Islet of Langerhans (tissue), 1 donor: ENCODE data around the gene LRRC28.

Source experiments
- FAIRE-seq: peaks from one replicate; lab custom pipeline; 2011; peaks lifted over from hg19 to GRCh38; lab: Jason Lieb, UNC

The LRRC28 gene

DNA sequence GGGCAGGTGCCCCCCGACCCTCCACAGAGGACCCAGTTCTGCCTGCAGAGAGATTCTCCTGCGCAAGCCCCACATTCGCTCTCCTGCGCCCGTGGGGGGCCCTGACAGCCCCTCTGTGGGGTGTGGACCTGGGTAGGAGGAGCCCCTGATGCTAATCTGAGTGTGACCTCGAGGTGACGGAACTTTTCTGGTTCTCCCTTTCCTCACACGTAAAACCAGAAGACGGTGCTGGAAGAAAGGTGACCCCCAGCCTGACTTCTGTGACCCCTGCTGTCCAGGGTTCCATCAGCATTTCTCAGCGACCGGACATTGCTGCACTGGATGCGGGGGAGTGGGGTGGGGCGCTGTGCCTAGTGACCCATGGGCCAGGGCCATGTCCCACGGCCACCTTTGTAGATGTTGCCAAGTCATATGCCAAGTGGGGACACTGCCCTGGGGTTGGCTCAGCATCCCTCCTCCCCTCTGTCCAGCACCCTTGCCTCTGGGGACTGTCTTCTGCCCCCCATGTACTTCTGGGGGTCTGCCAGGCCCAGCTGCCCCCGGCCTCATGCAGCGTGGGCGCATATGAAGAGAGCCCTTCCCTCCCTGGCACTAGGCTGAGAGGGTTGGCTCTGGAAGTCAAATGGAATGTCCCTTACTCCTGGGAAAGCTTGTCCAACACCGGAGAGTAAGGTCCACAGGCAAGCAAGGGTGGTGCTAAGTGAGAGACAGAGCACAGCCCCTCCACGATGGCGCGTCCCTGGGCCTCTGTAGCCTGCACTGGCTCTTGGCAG, 185.4 kb downstream of the LRRC28 start:
- no peak for FAIRE-seq

DNA sequence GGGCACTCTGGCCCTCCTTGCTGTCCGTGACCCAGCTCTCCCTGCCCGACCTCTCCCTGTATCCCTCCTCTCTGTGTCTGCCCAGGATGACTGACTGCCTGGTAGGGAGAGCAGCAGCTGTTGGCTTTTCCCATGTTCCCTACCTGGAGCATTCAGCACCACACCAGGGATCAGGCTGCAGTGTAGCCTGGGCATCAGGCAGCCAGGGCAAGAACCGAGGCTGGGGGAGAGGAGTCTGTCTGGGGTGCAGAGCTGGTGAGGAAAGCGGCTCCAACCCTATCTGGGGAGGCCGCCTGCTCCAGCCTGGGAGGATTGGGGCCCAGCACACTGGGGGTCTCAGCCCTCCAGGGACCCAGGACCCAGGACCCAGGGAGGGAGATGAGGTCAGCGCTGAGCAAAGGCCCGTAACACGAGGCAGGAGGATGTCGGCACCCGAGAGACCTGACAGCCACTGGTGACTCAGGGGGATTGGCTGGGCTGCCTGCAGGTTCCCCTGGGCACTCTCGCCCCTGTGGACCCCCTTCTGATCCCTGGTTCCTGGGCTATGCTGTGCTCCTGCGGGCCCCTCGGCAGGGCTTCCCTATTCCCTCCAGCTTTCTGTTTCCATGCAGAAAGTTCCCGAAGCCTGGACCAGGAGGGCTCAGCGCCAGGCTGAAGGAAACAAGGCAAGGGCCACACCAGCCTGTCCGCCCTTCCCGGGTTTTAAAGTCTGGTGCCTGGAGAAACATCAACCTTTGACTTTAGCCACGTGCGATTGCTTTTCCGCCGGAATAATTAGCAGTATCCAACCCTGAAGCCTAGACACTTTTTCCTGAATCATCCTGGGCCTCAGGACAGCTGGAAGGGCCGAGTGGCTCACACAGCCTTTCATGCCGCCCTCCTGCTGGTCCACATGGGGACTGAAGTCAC, 186.3 kb downstream of the LRRC28 start:
- FAIRE-seq: no peak

DNA sequence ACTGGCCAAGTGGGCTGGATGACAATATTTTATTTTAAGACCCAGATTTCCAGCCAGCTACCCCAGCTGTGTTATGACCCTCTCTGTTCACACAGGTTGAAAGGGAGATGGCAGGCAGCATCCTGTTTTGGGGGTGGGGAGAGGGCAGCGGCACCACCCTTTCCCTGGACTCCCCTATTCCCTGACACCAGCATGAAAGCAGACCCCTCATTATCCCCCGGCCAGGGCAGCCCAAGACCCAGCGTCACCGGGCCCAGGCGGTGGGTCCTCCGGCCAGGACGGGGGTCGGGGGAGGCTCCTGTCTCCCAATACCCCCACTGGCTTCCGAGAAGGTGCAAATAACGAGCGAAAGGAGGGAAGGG, 186.9 kb downstream of the LRRC28 start:
- no peak for FAIRE-seq

DNA sequence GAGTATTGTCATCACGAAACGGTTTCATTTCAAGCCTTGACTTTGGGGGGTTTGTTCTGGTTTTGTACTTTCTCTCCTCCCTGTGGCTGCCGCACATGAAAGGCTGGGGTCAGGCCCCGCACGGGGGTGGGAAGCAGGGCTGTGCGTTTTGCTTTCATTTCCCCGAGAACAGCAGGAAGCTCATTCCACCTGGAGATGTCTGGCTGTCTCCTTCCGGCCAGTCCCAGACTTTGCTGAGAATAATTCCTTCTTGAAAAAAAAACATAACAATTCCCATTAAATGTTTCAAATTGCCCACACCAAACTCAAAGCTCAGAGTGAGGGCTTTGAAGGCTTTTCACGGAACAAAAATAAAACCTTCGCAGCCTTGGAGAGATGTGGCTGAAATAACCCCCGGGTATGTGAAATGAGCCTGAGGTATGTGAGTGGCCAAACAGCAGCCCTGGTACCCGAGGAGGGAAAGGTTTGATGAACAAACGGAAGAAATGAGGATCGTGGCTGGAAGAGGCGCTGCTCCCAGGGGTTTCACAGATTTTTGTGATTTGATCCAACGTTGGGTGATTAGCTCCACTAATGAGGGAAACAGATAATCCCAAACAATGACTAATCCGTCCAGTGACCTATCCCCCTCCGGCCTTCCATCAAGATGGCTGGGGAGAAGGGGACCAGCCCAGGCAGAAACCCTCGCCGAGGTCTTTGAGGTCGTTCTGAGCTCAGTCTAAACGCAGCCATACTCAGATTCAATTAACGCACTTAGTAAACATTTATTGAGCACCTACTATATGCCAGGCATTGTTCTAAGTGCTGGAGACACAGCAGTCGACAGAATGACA, 187.6 kb downstream of the LRRC28 start:
- FAIRE-seq: no peak

DNA sequence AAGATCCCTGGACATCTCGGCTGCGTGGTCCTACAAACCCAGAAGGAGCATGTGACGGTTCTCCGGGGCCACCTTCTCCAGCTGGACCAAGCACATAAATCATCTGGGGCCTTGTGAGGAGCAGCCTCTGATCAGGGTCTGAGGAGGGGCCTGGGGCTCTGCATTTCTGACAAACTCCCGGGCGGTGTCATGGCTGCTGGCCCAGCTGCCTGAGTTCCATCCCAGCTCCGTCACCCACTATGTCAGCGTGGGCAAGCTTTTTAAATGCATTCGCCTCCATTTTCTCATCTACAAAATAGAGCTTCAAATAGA, 188.2 kb downstream of the LRRC28 start:
- no peak for FAIRE-seq

DNA sequence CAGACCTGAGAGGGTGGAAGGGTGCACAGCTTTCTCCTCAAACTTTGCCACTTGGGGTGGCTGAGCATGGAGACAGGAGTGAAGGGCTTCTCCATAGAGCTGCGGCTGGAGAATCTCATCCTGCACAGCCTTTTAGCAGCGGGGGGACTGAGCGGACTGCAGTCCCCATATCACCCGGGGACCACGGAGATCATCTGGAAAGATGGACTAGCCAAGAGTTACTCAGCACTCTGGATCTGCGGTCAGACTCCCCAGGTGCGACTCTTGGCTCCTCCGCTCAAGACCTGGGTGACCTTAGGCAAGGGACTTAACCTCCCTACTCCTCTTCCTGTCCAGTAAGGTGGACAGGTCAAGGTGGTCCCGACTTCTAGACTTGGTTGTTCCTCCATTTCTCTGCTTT, 188.7 kb downstream of the LRRC28 start:
- no peak for FAIRE-seq
